Measurements from ENCODE around the gene RIMBP2.

RIMBP2 gene

DNA sequence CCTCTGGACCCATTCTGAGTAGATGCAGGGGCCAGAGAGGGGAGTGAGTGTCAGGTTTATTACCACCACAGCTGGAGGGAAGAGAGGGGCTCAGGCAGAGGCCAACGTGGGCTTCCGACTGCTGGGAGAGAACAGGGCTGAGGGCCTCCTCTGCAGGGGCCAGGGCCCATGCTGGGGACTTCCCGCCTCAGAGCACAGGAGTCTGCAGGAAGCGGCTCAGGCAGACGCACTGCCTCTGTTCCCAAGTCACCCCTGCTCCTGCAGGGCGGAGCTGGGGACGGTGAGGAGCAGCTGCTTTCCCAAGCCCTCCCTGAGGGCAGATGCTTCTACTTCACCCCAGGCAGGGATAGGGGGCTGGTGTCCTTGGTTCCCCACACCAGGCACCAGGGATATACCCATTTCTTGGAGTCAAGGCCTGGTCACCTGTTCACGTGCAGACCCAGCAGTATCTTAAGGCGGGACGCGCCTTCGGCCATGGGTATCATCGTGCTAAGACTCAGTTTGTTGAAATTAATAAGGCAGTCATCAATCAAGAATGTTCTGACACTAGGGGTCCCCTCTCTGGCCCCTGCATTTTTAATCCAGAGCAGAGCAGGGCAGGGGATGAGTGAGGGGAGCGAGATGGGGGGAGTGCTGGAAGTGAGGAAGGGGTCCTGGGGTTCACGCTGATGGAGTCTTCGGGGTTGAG, 278.4 kb downstream of the RIMBP2 start:
- H3K36me3 ChIP-seq (ENCODE audit: insufficient read depth, low read length), result no peaks in the 10 kb centered on the region
- no peaks in the 10 kb centered on the region for H3K4me1 ChIP-seq (ENCODE audit: insufficient read depth, low read length)
- H3K27ac ChIP-seq (ENCODE audit: low read depth, low read length), result no peak overlapping the region
- no peak overlapping the region for H3K9ac ChIP-seq (ENCODE audit: low read length)
- H3K27me3 ChIP-seq (ENCODE audit: control insufficient read depth in 1 of 2, insufficient read depth in 2 of 2, low read length in 2 of 2), result no peaks in the 10 kb centered on the region
- no peak overlapping the region for H3K4me3 ChIP-seq (ENCODE audit: low read depth in 1 of 2, low read length in 2 of 2)
- no peaks in the 10 kb centered on the region for H3K9me3 ChIP-seq (ENCODE audit: low read length)

DNA sequence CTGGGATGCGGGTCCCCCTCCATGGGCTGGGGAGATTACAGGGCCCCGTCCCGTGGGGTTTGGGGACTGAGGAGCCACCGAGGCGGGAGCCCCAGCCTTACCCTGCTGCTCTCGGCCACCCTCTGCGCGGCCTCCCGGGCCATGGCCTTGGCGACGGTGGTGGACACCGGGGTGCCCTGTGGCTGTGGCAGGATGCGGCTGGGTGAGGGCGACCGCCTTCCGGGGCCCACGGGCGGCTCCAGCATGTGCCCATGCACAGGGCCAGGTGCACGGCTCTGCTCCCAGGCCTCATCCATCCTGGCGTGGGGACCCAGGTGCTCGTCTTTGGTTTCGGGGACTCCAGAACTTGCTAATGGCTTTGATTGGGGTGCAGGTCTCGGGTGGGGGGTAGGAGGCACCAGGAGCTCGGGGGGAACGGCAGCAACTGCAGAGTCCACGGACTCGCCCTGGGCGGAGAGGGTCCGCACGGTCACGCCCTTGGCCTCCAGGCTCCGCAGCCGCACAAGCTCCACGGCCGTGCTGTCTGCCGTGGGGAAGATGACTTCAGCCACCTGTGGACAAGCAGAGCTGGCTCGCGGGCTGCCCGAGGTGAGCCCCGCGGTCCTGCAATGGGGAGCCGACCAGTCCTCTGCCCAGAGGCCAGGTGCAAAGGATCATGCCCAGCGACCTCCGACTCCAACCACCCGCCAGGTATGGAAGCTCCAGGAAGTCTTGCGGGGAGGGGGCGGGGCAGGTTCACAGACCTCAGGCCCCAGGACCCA, 279.2 kb downstream of the RIMBP2 start:
- H3K27ac ChIP-seq (ENCODE audit: low read depth, low read length), result no peak overlapping the region
- H3K9me3 ChIP-seq (ENCODE audit: low read length), result no peaks in the 10 kb centered on the region
- no peak overlapping the region for H3K9ac ChIP-seq (ENCODE audit: low read length)
- no peaks in the 10 kb centered on the region for H3K4me1 ChIP-seq (ENCODE audit: insufficient read depth, low read length)
- no peaks in the 10 kb centered on the region for H3K27me3 ChIP-seq (ENCODE audit: control insufficient read depth in 1 of 2, insufficient read depth in 2 of 2, low read length in 2 of 2)
- H3K4me3 ChIP-seq (ENCODE audit: low read depth in 1 of 2, low read length in 2 of 2), result no peak overlapping the region
- no peaks in the 10 kb centered on the region for H3K36me3 ChIP-seq (ENCODE audit: insufficient read depth, low read length)

DNA sequence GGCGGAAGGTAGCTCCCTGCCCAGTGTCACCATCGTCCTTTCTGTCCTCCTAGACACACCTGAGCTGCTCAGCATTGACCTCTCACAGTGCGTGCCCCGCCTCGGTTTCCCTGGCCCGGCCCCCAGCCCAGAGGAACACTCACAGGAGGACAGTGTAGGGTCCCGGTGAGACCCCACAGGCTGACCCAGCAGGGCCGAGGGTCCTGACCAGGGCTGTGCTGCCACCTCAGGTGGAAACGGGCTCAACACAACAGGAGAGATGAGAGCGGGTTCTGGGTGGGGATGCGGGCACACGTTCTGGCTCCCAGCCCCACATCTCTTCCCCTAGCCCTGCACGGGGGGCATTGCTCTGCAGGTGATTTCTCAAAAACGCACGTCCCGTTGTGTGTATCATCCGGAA, 280.3 kb downstream of the RIMBP2 start:
- no peak overlapping the region for H3K27ac ChIP-seq (ENCODE audit: low read depth, low read length)
- H3K9me3 ChIP-seq (ENCODE audit: low read length), result no peaks in the 10 kb centered on the region
- H3K9ac ChIP-seq (ENCODE audit: low read length), result no peak overlapping the region
- H3K4me1 ChIP-seq (ENCODE audit: insufficient read depth, low read length), result no peaks in the 10 kb centered on the region
- no peak overlapping the region for H3K4me3 ChIP-seq (ENCODE audit: low read depth in 1 of 2, low read length in 2 of 2)
- H3K27me3 ChIP-seq (ENCODE audit: control insufficient read depth in 1 of 2, insufficient read depth in 2 of 2, low read length in 2 of 2), result no peaks in the 10 kb centered on the region
- no peaks in the 10 kb centered on the region for H3K36me3 ChIP-seq (ENCODE audit: insufficient read depth, low read length)

DNA sequence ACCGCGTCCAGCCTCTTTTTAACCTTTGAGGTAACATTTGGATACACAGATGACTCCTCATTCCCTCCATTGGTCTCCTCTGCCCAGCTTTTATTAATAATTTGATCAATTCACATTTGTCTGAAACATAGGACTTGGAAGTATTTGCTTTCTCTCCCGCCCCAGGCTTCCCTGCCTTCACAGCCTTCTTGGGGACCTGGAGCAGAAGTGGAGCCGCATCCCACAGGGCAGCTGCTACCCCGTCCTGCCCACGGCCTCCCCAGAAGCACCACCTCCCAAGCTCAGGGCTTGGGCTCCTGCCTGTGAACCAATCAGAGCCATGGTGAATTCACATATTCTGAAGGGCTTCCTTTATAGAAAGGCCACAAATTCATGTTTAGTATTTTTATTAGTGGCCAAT, 280.8 kb downstream of the RIMBP2 start:
- Histone ChIP-seq H3K4me3 (ENCODE audit: low read depth in 1 of 2, low read length in 2 of 2) (no peak overlapping the region), H3K27ac (ENCODE audit: low read depth, low read length) (no peak overlapping the region), H3K27me3 (ENCODE audit: control insufficient read depth in 1 of 2, insufficient read depth in 2 of 2, low read length in 2 of 2) (no peaks in the 10 kb centered on the region), H3K36me3 (ENCODE audit: insufficient read depth, low read length) (no peaks in the 10 kb centered on the region), H3K4me1 (ENCODE audit: insufficient read depth, low read length) (no peaks in the 10 kb centered on the region), H3K9ac (ENCODE audit: low read length) (no peak overlapping the region), H3K9me3 (ENCODE audit: low read length) (no peaks in the 10 kb centered on the region)

DNA sequence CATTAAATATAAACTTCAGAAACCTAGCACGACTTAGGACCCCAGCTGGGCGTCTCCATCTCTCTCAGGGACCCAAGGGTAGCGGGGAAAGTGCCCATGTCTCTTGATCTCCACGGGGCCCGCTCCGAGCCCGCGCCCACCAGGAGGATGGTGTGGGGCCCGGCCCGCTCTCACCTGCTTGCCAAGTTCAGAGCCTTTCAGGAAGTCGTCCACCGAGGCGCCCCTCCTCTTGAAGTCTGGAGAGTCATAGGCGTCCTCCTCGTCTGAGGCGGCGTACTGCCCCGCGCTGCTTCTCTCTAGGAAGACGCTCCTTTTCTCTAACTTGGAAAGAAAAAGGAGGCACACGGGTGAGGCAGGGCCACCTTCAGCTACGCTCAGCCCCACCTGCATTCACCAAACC, 281.5 kb downstream of the RIMBP2 start:
- Histone ChIP-seq H3K27ac (ENCODE audit: low read depth, low read length) (no peak overlapping the region), H3K36me3 (ENCODE audit: insufficient read depth, low read length) (no peaks in the 10 kb centered on the region), H3K27me3 (ENCODE audit: control insufficient read depth in 1 of 2, insufficient read depth in 2 of 2, low read length in 2 of 2) (no peaks in the 10 kb centered on the region), H3K4me3 (ENCODE audit: low read depth in 1 of 2, low read length in 2 of 2) (no peak overlapping the region), H3K9ac (ENCODE audit: low read length) (no peak overlapping the region), H3K4me1 (ENCODE audit: insufficient read depth, low read length) (no peaks in the 10 kb centered on the region), H3K9me3 (ENCODE audit: low read length) (no peaks in the 10 kb centered on the region)

DNA sequence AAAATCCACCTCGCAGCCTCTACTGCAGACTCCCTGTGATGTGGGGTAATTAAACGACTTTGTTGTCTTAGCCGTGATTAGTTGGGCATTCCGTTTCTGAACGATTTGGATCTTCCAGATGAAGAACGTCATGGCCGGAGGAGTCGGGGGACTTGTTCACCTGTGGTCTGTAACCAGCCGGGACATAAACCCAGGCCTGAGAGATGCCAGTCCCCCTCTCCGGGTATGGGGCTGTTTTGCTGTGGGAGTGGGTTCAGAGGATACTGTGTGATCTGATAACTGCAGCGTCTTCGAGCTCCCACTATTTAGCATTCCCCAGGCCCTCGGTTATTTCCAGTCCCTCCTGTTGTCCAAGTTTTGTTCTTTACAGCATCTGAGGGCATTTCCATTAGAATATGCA, 282.3 kb downstream of the RIMBP2 start:
- no peaks in the 10 kb centered on the region for H3K27me3 ChIP-seq (ENCODE audit: control insufficient read depth in 1 of 2, insufficient read depth in 2 of 2, low read length in 2 of 2)
- H3K27ac ChIP-seq (ENCODE audit: low read depth, low read length), result no peak overlapping the region
- H3K9me3 ChIP-seq (ENCODE audit: low read length), result no peaks in the 10 kb centered on the region
- H3K4me1 ChIP-seq (ENCODE audit: insufficient read depth, low read length), result no peaks in the 10 kb centered on the region
- no peak overlapping the region for H3K9ac ChIP-seq (ENCODE audit: low read length)
- H3K4me3 ChIP-seq (ENCODE audit: low read depth in 1 of 2, low read length in 2 of 2), result no peak overlapping the region
- no peaks in the 10 kb centered on the region for H3K36me3 ChIP-seq (ENCODE audit: insufficient read depth, low read length)

DNA sequence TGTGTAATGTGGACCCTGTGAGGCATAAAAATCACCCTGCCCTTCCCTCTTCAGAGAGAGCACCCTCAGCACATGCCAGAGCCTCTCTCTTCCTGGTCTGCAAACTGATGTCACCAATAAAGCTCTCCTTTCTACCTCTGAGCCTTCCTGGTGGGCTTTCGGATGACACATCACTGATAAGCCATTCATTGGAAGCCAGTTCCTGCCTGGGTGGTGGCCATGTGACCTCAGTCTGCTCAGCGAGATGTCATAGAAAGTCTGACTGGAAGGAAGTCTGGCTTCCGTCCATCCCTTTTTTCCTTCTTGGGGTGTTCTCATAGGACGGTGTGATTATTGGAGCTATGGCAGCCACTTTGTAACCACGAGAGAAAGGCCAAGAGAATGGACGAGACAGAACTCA, 282.7 kb downstream of the RIMBP2 start:
- Histone ChIP-seq H3K9ac (ENCODE audit: low read length) (no peak overlapping the region), H3K4me3 (ENCODE audit: low read depth in 1 of 2, low read length in 2 of 2) (no peak overlapping the region), H3K4me1 (ENCODE audit: insufficient read depth, low read length) (no peaks in the 10 kb centered on the region), H3K27me3 (ENCODE audit: control insufficient read depth in 1 of 2, insufficient read depth in 2 of 2, low read length in 2 of 2) (no peaks in the 10 kb centered on the region), H3K36me3 (ENCODE audit: insufficient read depth, low read length) (no peaks in the 10 kb centered on the region), H3K27ac (ENCODE audit: low read depth, low read length) (no peak overlapping the region), H3K9me3 (ENCODE audit: low read length) (no peaks in the 10 kb centered on the region)

DNA sequence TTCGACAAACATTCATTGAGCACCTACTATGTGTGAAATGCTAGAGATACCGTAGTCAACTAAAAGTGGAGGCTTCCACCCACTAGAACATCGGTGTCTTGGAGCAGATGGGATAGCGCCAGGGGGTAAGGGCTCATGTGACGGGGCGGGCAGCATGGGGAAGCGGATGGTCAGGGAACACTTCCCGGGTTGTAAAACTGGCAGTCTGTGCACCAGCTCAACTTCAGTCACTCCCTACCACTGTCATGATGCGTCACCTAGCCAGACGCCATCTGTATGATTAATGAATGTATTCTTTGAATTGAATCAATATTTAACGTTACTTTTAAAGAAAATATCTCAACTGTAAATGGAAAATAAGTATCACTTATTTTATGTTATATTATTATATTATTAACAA, 284.9 kb downstream of the RIMBP2 start:
- Histone ChIP-seq H3K36me3 (ENCODE audit: insufficient read depth, low read length) (no peaks in the 10 kb centered on the region), H3K4me1 (ENCODE audit: insufficient read depth, low read length) (no peaks in the 10 kb centered on the region), H3K9me3 (ENCODE audit: low read length) (no peaks in the 10 kb centered on the region), H3K27ac (ENCODE audit: low read depth, low read length) (no peak overlapping the region), H3K4me3 (ENCODE audit: low read depth in 1 of 2, low read length in 2 of 2) (no peak overlapping the region), H3K9ac (ENCODE audit: low read length) (no peak overlapping the region), H3K27me3 (ENCODE audit: control insufficient read depth in 1 of 2, insufficient read depth in 2 of 2, low read length in 2 of 2) (no peaks in the 10 kb centered on the region)

DNA sequence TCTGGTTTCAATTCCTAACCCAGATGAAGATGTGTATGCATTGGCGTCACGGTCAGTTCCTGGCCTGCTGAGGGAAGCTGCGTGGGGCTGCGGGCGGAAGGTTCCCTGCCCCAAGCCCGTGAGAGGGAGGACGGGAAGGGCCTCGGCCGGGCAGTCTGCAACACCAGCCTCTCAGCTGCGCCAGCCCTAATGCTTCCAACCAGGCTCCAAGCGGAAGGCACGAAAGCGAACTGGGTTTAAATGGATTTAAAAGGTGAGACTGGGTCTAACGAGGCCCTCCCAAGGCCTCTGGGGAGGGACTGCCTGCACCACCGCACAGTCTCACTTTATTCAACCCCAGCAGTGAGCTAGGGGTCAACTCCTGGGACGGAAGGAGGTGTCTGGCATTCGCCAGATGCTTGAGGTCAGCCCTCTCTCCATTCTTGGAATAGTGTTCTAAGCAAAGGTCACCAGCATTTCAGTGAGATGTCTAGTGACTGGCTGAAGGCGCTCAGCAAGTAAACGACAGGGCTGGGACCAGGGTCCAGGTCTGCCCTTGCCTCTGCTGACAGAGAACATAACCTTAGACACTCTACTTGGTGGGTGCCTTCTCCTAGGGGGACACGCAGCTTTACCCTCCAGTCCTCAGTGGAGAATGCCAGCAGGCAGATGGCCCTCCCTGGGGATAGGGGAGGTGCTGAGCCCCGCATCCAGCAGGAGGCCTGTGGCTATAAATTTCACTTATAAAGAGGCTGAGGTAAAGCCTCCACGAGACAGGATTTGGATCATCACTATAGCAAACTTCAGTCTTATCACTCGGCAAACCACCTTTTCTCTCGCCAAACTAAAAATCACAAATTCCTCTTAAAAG, 286.2 kb downstream of the RIMBP2 start:
- Histone ChIP-seq H3K4me1 (ENCODE audit: insufficient read depth, low read length) (no peaks in the 10 kb centered on the region), H3K9ac (ENCODE audit: low read length) (no peak overlapping the region), H3K27me3 (ENCODE audit: control insufficient read depth in 1 of 2, insufficient read depth in 2 of 2, low read length in 2 of 2) (no peaks in the 10 kb centered on the region), H3K36me3 (ENCODE audit: insufficient read depth, low read length) (no peaks in the 10 kb centered on the region), H3K4me3 (ENCODE audit: low read depth in 1 of 2, low read length in 2 of 2) (no peak overlapping the region), H3K9me3 (ENCODE audit: low read length) (no peaks in the 10 kb centered on the region), H3K27ac (ENCODE audit: low read depth, low read length) (no peak overlapping the region)

DNA sequence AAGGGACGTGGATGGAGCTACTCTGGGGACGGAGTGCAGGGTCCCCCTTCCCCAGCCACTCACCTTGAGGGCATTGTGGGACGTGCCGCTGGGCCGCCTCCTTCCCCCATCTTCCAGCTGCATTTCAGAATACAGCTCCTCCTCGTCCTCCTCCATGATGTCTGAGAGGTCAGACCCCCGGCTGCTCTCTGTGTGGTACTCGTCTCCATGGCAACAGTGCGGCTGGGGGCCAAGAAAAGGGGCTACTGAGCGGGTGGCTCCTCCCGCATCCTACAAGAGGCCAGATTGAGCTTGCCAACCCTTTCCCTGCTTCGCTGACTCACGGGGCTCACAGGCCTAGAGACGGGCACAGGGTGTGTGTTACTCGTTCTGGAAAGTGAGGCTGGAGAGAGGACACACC, 288.0 kb downstream of the RIMBP2 start:
- no peak overlapping the region for H3K27ac ChIP-seq (ENCODE audit: low read depth, low read length)
- no peaks in the 10 kb centered on the region for H3K27me3 ChIP-seq (ENCODE audit: control insufficient read depth in 1 of 2, insufficient read depth in 2 of 2, low read length in 2 of 2)
- H3K36me3 ChIP-seq (ENCODE audit: insufficient read depth, low read length), result no peaks in the 10 kb centered on the region
- no peaks in the 10 kb centered on the region for H3K9me3 ChIP-seq (ENCODE audit: low read length)
- H3K4me3 ChIP-seq (ENCODE audit: low read depth in 1 of 2, low read length in 2 of 2), result no peak overlapping the region
- H3K9ac ChIP-seq (ENCODE audit: low read length), result no peak overlapping the region
- no peaks in the 10 kb centered on the region for H3K4me1 ChIP-seq (ENCODE audit: insufficient read depth, low read length)

DNA sequence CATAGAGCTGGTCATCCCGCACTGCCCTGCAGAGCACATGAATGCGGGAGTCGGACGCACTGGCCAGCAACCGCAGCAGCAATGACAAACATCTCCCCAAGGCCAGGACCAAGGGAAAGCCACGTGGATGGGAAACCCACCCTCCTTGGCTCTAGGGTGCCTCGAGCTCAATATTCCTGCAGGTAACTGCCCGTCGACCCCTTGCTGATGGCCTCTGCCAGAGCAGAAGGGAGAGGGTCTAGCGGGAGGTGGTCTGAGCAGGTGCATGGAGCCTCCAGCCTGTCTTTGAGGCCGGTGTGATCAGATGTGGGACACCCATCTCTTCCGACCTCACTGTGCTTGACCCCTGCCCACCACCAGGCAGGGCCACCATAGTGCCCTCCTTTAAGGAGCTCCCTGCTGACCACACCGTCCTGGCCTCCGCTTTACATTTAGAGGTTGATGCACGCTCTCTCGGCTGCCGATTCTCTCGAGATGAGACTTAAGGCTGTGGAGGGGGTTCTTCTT, 288.7 kb downstream of the RIMBP2 start:
- Histone ChIP-seq H3K4me1 (ENCODE audit: insufficient read depth, low read length) (no peaks in the 10 kb centered on the region), H3K27ac (ENCODE audit: low read depth, low read length) (no peak overlapping the region), H3K27me3 (ENCODE audit: control insufficient read depth in 1 of 2, insufficient read depth in 2 of 2, low read length in 2 of 2) (no peaks in the 10 kb centered on the region), H3K4me3 (ENCODE audit: low read depth in 1 of 2, low read length in 2 of 2) (no peak overlapping the region), H3K36me3 (ENCODE audit: insufficient read depth, low read length) (no peaks in the 10 kb centered on the region), H3K9ac (ENCODE audit: low read length) (no peak overlapping the region), H3K9me3 (ENCODE audit: low read length) (no peaks in the 10 kb centered on the region)

All from muscle layer of colon (tissue), 2 donors.